B cell (primary cell): Measurements from ENCODE around the gene ZDHHC14. TPM values are rescaled to one million over a fixed set of nuclear protein-coding genes. Genes with fewer than 3 reads are reported as not detected.
"Not testable (repeated sequence)": the region's sequence is repeated elsewhere in the genome, so short reads cannot be mapped to it uniquely, and the experiment has no call there.

ENCODE experiments used
- ATAC-seq: fragments of 200-7000 bp; cut with Tn5 transposase; one replicate; pipeline ENCODE4 v1.10.0; 2021; ENCODE audit warnings: low read depth, mild to moderate bottlenecking, moderate number of reproducible peaks, moderate library complexity
- CTCF ChIA-PET: fragments of 350-600 bp; sonication (Branson Sonifier 250); formaldehyde crosslinking; loops from one replicate; lab custom pipeline; 2021; ENCODE audit warnings: antibody characterized with exemption, inconsistent platforms; lab: Charles Lee
- POLR2A ChIA-PET: fragments of 350-600 bp; sonication (Branson Sonifier 250); formaldehyde crosslinking; loops from one replicate; lab custom pipeline; 2021; ENCODE audit warnings: antibody characterized with exemption; lab: Charles Lee
- DNase-seq: peaks from one replicate; pipeline ENCODE4 v3.0.0; 2013
- H2AFZ ChIP-seq: 2 replicates; pipeline ENCODE4 v1.6.1; 2012; ENCODE audit warnings: mild to moderate bottlenecking, low read depth, low read length; ENCODE audit not compliant: insufficient read depth, poor library complexity, severe bottlenecking
- H3K27ac ChIP-seq, 2 donors: 1 replicate in 1 of 2; 2 replicates in 1 of 2; pipeline ENCODE4 v1.5.1; 2012 to 2013; ENCODE audit warnings: low read length in 2 of 2, mild to moderate bottlenecking in 2 of 2, moderate library complexity in 1 of 2
- H3K27me3 ChIP-seq, 4 experiments: fragments of 200-600 bp in 1 of 4; sonication (generic) in 1 of 4; replicated peaks in 1 of 4; 1 replicate in 2 of 4; 2 replicates in 2 of 4; pipeline versions ENCODE4 v1.6.1 to v1.7.0; 2013 to 2016; ENCODE audit warnings: low read length in 3 of 4, mild to moderate bottlenecking in 2 of 4, mixed read lengths in 1 of 4, moderate library complexity in 1 of 4; ENCODE audit not compliant: insufficient read depth in 4 of 4, control insufficient read depth in 3 of 4; ENCODE audit errors: control extremely low read depth in 1 of 4
- H3K36me3 ChIP-seq, 2 experiments: replicated peaks in 1 of 2; 1 replicate in 1 of 2; 2 replicates in 1 of 2; pipeline versions ENCODE4 v1.6.1 to v1.7.1; 2013; ENCODE audit warnings: low read length in 1 of 2; ENCODE audit not compliant: insufficient read depth in 2 of 2, control insufficient read depth in 1 of 2; ENCODE audit errors: control extremely low read depth in 1 of 2, extremely low read depth in 1 of 2
- H3K4me1 ChIP-seq, 2 donors: fragments of 200-600 bp in 1 of 2; sonication (generic) in 1 of 2; 1 replicate in 1 of 2; 2 replicates in 1 of 2; pipeline versions ENCODE4 v1.5.1 to v1.6.1; 2013 to 2017; ENCODE audit warnings: low read length in 2 of 2; ENCODE audit not compliant: control insufficient read depth in 2 of 2, insufficient read depth in 2 of 2
- H3K4me2 ChIP-seq: replicated peaks from 2 replicates; pipeline ENCODE3; 2012; ENCODE audit warnings: mild to moderate bottlenecking, low read depth, low read length; ENCODE audit not compliant: poor library complexity, severe bottlenecking
- H3K4me3 ChIP-seq, 5 experiments: fragments of 200-600 bp in 1 of 5; sonication (generic) in 1 of 5; 1 replicate in 3 of 5; 2 replicates in 2 of 5; pipeline versions ENCODE4 v1.5.1 to v1.7.0; 2011 to 2016; ENCODE audit warnings: low read length in 4 of 5, mild to moderate bottlenecking in 4 of 5, low read depth in 2 of 5, control low read depth in 1 of 5, moderate library complexity in 1 of 5; ENCODE audit not compliant: insufficient read depth in 1 of 5; ENCODE audit errors: control extremely low read depth in 1 of 5, extremely low read depth in 1 of 5
- H3K79me2 ChIP-seq: fragments of 200-600 bp; sonication (generic); one replicate; pipeline ENCODE4 v1.6.0; 2016; ENCODE audit warnings: low read length; ENCODE audit not compliant: control insufficient read depth, insufficient read depth
- H3K9ac ChIP-seq: fragments of 200-600 bp; sonication (generic); 2 replicates; pipeline ENCODE4 v1.6.1; 2017; ENCODE audit warnings: mild to moderate bottlenecking, low read length, moderate library complexity
- H3K9me3 ChIP-seq, 3 donors: one replicate each; pipeline versions ENCODE4 v1.6.1 to v1.7.1; 2013; ENCODE audit warnings: low read length in 2 of 3; ENCODE audit not compliant: control insufficient read depth in 2 of 3, insufficient read depth in 1 of 3; ENCODE audit errors: control extremely low read depth in 1 of 3
- H4K20me1 ChIP-seq: 2 replicates; pipeline ENCODE4 v1.6.0; 2012; ENCODE audit warnings: mild to moderate bottlenecking, low read length; ENCODE audit not compliant: insufficient read depth, control insufficient read depth, poor library complexity, severe bottlenecking
- H3K27ac Mint-ChIP-seq: one replicate; pipeline ENCODE4 v1.8.0; 2021; ENCODE audit warnings: mixed read lengths
- H3K27me3 Mint-ChIP-seq: one replicate; pipeline ENCODE4 v1.8.0; 2021; ENCODE audit warnings: mixed read lengths
- H3K4me1 Mint-ChIP-seq: one replicate; pipeline ENCODE4 v1.8.0; 2021; ENCODE audit warnings: mixed read lengths
- H3K4me3 Mint-ChIP-seq: one replicate; pipeline ENCODE4 v1.8.0; 2021; ENCODE audit warnings: mixed read lengths
- H3K9me3 Mint-ChIP-seq: one replicate; pipeline ENCODE4 v1.8.0; 2022; ENCODE audit warnings: mixed read lengths; ENCODE audit not compliant: insufficient read depth
- EZH2 ChIP-seq: IDR thresholded peaks from 2 replicates; pipeline ENCODE4 v1.6.1; 2012; ENCODE audit warnings: borderline replicate concordance, low read depth, mild to moderate bottlenecking, moderate library complexity, low read length; ENCODE audit not compliant: insufficient read depth, poor library complexity, severe bottlenecking
- WGBS: methylation state at CpG from one replicate; pipeline ENCODE4 v1.1.5; 2013; ENCODE audit warnings: missing lambda C conversion rate; ENCODE audit not compliant: insufficient coverage; 5-methylcytosine and 5-hydroxymethylcytosine counted together
- intact Hi-C: fragments of 100-400 bp; cut with micrococcal nuclease; formaldehyde crosslinking; loops from one replicate; pipeline ENCODE4 v1.10.0; 2022
- polyA plus RNA-seq: library from polyadenylated mRNA; depleted of rRNA; stranded (reverse); fragments of >200 nt; gene quantifications from 2 replicates; pipeline ENCODE4 v1.2.3, GENCODE V29; 2012
- total RNA-seq, 2 donors: library from RNA; stranded (reverse); fragments of 120-200 nt in 1 of 2; gene quantifications; 1 replicate in 1 of 2; 2 replicates in 1 of 2; pipeline versions ENCODE4 v1.2.3 to v1.2.4, GENCODE V29; 2013 to 2022
- TF ChIP-seq, protein P1 (sequence below): fragments of 200-600 bp; IDR thresholded peaks from one replicate; pipeline ENCODE4 v1.8.0; 2022; ENCODE audit warnings: antibody characterized with exemption, mild to moderate bottlenecking

Gene ZDHHC14
- total and polyA plus RNA-seq, 2 donors (not counting 1 experiment from before 2014, with no cell fraction given) = 8.8 to 50.4 TPM

DNA sequence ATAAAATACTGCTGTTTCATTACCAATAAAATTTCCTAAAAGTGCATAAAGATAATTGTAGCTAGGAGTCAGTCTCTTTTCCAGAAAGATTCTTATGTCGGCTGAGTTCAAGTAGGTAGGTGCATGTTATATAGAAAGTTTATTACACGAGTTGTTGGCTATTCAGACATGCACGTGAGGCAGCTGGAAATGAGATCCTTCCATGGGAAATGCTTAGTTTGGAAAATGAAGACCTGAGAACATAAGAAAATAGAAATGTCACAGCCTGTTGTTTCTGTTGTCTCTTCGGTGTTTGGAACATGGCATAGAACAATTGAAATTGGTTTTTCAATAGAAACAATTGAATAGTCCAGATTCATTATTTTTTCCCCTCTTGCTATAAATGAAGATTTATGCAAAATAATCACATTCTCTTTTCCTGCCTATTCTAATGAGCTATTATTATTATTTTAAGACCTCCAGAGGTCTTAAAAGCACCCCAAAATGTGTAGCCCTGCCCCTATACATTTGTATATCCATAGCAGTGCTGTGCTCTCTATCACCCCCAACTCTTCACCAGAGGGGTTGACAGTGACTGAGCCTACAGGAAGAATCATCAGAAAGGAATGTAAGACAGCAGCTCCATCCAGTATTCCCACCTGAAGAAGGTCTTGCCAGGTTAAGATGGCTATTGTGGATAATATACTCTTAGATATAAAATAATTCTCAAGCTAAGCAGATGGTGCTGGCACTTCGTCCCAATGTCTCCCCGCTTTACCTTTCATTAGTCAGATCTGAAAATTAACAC is 82.2 kb downstream of the ZDHHC14 start:
- H3K4me2 ChIP-seq = no peak overlapping the region
- no peak overlapping the region for H3K27ac ChIP-seq
- no peaks in the 10 kb centered on the region for H3K27me3 ChIP-seq
- H3K79me2 ChIP-seq = peaks cover 14% of the 10 kb centered on the region
- WGBS = 84% methylated on average over 5 of the region's 6 CpGs
- no peak for TF ChIP-seq EZH2
- TF ChIP-seq, protein P1, sequence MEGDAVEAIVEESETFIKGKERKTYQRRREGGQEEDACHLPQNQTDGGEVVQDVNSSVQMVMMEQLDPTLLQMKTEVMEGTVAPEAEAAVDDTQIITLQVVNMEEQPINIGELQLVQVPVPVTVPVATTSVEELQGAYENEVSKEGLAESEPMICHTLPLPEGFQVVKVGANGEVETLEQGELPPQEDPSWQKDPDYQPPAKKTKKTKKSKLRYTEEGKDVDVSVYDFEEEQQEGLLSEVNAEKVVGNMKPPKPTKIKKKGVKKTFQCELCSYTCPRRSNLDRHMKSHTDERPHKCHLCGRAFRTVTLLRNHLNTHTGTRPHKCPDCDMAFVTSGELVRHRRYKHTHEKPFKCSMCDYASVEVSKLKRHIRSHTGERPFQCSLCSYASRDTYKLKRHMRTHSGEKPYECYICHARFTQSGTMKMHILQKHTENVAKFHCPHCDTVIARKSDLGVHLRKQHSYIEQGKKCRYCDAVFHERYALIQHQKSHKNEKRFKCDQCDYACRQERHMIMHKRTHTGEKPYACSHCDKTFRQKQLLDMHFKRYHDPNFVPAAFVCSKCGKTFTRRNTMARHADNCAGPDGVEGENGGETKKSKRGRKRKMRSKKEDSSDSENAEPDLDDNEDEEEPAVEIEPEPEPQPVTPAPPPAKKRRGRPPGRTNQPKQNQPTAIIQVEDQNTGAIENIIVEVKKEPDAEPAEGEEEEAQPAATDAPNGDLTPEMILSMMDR = no peak
- H3K27ac Mint-ChIP-seq = peak overlapping the region; percentile 81
- CTCF ChIA-PET = interaction anchor here (0.6 to 3.2 kb wide), 8 partner anchors 99 to 294 kb away, joined by 3 to 13 read pairs (median 7); partner anchors contain the start of gene TMEM242
- H3K27me3 Mint-ChIP-seq = no peaks in the 10 kb centered on the region
- no peaks in the 10 kb centered on the region for H3K36me3 ChIP-seq
- no peak for ATAC-seq
- H3K4me3 ChIP-seq = no peak overlapping the region
- H3K4me1 Mint-ChIP-seq = peaks cover 66% of the 10 kb centered on the region
- peak overlapping the region; percentile 38 for H3K4me3 Mint-ChIP-seq
- H2AFZ ChIP-seq = no peak overlapping the region
- no peaks in the 10 kb centered on the region for H4K20me1 ChIP-seq
- no peaks in the 10 kb centered on the region for H3K9me3 ChIP-seq
- H3K9ac ChIP-seq = no peak overlapping the region
- POLR2A ChIA-PET = interaction anchor here (1.0 to 4.6 kb wide), 4 partner anchors 9 to 151 kb away, joined by 3 to 31 read pairs (median 7); no protein-coding TSS in a partner anchor
- DNase-seq = no peak
- H3K4me1 ChIP-seq = peaks cover 56 to 66% of the 10 kb centered on the region in 2 donors
- intact Hi-C loops = loop anchor here (5.0 to 10.0 kb wide), 3 partner anchors 62 to 204 kb away; no protein-coding TSS in a partner anchor
- H3K9me3 Mint-ChIP-seq = no peaks in the 10 kb centered on the region

DNA sequence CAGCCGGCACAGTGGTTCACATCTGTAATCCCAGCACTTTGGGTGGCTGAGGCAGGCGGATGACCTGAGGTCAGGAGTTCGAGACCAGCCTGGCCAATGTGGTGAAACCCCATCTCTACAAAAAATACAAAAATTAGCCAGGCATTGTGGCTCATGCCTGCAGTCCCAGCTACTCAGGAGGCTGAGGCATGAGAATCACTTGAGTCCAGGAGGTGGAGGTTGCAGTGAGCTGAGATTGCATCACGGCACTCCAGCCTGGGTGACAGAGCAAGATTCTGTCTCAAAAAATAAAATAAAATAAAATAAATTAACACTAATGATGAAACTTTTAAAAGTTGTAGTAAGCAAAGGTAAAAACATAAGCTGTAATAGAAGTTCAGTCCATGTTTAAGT is 82.7 kb downstream of the ZDHHC14 start:
- peak overlapping the region; percentile 69 for H3K27ac Mint-ChIP-seq
- H3K4me1 Mint-ChIP-seq = peaks cover 66% of the 10 kb centered on the region
- not testable (repeated sequence) for H3K4me3 ChIP-seq, DNase-seq, H3K27ac ChIP-seq, H3K4me2 ChIP-seq, ATAC-seq, H3K36me3 ChIP-seq, H3K9me3 ChIP-seq, H3K27me3 ChIP-seq, H3K9ac ChIP-seq, H4K20me1 ChIP-seq, H3K9me3 Mint-ChIP-seq, H2AFZ ChIP-seq, H3K27me3 Mint-ChIP-seq
- H3K4me3 Mint-ChIP-seq = peak overlapping the region; percentile 38
- intact Hi-C loops = loop anchor here (2.0 to 10.0 kb wide), 4 partner anchors 61 to 204 kb away; partner anchors contain the start of gene ZDHHC14
- ChIA-PET POLR2A (interaction anchor here (1.0 to 4.6 kb wide), 4 partner anchors 10 to 99 kb away, joined by 3 to 31 read pairs (median 6); partner anchors contain the start of gene ZDHHC14), CTCF (interaction anchor here (0.6 to 3.2 kb wide), 8 partner anchors 96 to 294 kb away, joined by 3 to 13 read pairs (median 4); partner anchors contain the start of gene TMEM242)
- 70% methylated on average over 2 of the region's 4 CpGs for WGBS
- Histone ChIP-seq H3K4me1 (peaks cover 56 to 66% of the 10 kb centered on the region in 2 donors), H3K79me2 (peaks cover 10% of the 10 kb centered on the region)
